Ovary (tissue), 9 donors: Measurements from ENCODE around the gene ASMTL. TPM values are rescaled to one million over a fixed set of nuclear protein-coding genes. Genes with fewer than 3 reads are reported as not detected.
A peak's percentile ranks its signal among the peaks of the same experiment; 100 is the strongest.

Source experiments
- DNase-seq, 5 donors: peaks; one replicate each; pipeline ENCODE4 v3.0.0-alpha.2; 2019 to 2020
- H3K27ac ChIP-seq, 2 donors: fragments of 200-600 bp; one replicate each; pipeline versions ENCODE4 v1.5.1 to v1.8.0; 2019 to 2022
- H3K27me3 ChIP-seq: fragments of 200-600 bp; one replicate; pipeline ENCODE4 v1.8.0; 2022
- H3K36me3 ChIP-seq: fragments of 200-600 bp; sonication (generic); one replicate; pipeline ENCODE4 v1.5.1; 2019
- H3K4me1 ChIP-seq: one replicate; pipeline ENCODE4 v1.8.1; 2013; ENCODE audit warnings: mild to moderate bottlenecking, moderate library complexity; ENCODE audit not compliant: insufficient read depth
- H3K4me3 ChIP-seq: fragments of 200-600 bp; sonication (generic); one replicate; pipeline ENCODE4 v1.5.1; 2017
- H3K9me3 ChIP-seq, 2 donors: fragments of 200-600 bp in 1 of 2; sonication (generic) in 1 of 2; one replicate each; pipeline versions ENCODE4 v1.5.1 to v1.8.1; 2013 to 2019; ENCODE audit warnings: mild to moderate bottlenecking in 1 of 2, moderate library complexity in 1 of 2
- EP300 ChIP-seq: sonication (generic); formaldehyde crosslinking; IDR thresholded peaks from one replicate; pipeline ENCODE4 v1.6.1; 2017; ENCODE audit warnings: antibody characterized with exemption
- POLR2A ChIP-seq: fragments of 450-650 bp; IDR thresholded peaks from one replicate; pipeline ENCODE4 v1.6.1; 2017; ENCODE audit warnings: antibody characterized with exemption, mild to moderate bottlenecking, moderate library complexity
- WGBS, 3 donors: extraction: QIAGEN DNeasy Blood & Tissue Kit in 1 of 3; methylation state at CpG; one replicate each; pipeline versions ENCODE4 v1.1.5 to v1.1.7; 2013 to 2017; 5-methylcytosine and 5-hydroxymethylcytosine counted together
- intact Hi-C, 4 donors: fragments of 100-400 bp; cut with DNase I; formaldehyde crosslinking; loops; one replicate each; pipeline versions ENCODE4 v1.11.0 to v1.15.1; 2022 to 2023
- polyA plus RNA-seq, 2 donors: library from polyadenylated mRNA; stranded (reverse); fragments of 200-250 nt in 1 of 2; fragments of 350-450 nt in 1 of 2; fragmentation: Illumina TruSeq in 1 of 2; extraction: RNeasy Lipid Tissue Mini Kit (QIAGEN cat#74804) in 1 of 2; gene quantifications; one replicate each; pipeline ENCODE4 v1.2.3, GENCODE V29; 2013 to 2014
- total RNA-seq, 7 donors: library from RNA; depleted of rRNA in 2 of 7; stranded (reverse); fragments of >200 nt in 2 of 7; fragmentation: NEBNext Ultra II Directional in 3 of 7; extraction: Animal tissue kit (Norgen Biotek cat#: 25700) in 3 of 7; gene quantifications; one replicate each; pipeline versions ENCODE4 v1.1.0 to v1.2.4, GENCODE V29; 2016 to 2023
- TF ChIP-seq, protein P1 (sequence below), 3 donors: fragments of 450-650 bp in 2 of 3; fragments of 200-600 bp in 1 of 3; IDR thresholded peaks; one replicate each; pipeline versions ENCODE4 v1.5.1 to v1.8.0; 2016 to 2022; ENCODE audit warnings: antibody characterized with exemption in 3 of 3, mild to moderate bottlenecking in 1 of 3
- donor health status: DM: no; HTN: no; CAD: no; lungs with moderate emphysema.
- donor health status: DM: no; HTN: no; CAD: no.
- donor health status: Bipolar disorder and iron deficiency.
- donor health status: DM: yes; HTN: yes; CAD: no.
- donor health status: DM: no; HTN: no; CAD: no.
- donor health status: DM: yes; HTN: yes; CAD: no.

Gene ASMTL
- total and polyA plus RNA-seq, 9 donors: 21.3 to 48.9 (median 40.7) TPM

DNA sequence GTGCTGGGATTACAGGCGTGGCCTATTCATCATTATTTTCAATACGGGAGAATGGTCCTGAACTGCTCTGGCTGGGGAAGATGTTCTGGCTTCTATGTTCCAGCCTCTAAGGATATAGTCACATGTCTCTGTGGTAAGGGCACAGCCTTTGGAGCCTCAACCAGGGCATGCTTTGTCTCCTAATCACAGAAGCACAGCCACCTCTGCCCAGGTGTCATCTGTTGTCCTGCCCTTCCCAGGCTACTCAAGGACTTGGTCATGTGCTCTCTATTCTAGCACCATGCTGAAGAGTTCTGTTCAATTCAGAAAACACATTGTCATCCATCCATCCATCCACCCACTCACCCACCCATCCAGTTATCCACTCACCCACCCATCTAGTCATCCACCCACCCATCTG lies 29.5 kb downstream of the ASMTL start:
- DNase-seq: peak in 1 of 5 donors; percentile 7
- WGBS, 3 donors: 50 to 78% (median 50%) methylated on average over 2 of the region's 2 CpGs
- intact Hi-C loops: no loop called here
- Histone ChIP-seq H3K4me3 (no peak overlapping the region), H3K4me1 (no peaks in the 10 kb centered on the region), H3K27me3 (no peaks in the 10 kb centered on the region), H3K9me3 (peaks cover 0 to 4% of the 10 kb centered on the region in 2 donors), H3K27ac (no peak overlapping the region), H3K36me3 (no peaks in the 10 kb centered on the region)
- TF ChIP-seq, protein P1, sequence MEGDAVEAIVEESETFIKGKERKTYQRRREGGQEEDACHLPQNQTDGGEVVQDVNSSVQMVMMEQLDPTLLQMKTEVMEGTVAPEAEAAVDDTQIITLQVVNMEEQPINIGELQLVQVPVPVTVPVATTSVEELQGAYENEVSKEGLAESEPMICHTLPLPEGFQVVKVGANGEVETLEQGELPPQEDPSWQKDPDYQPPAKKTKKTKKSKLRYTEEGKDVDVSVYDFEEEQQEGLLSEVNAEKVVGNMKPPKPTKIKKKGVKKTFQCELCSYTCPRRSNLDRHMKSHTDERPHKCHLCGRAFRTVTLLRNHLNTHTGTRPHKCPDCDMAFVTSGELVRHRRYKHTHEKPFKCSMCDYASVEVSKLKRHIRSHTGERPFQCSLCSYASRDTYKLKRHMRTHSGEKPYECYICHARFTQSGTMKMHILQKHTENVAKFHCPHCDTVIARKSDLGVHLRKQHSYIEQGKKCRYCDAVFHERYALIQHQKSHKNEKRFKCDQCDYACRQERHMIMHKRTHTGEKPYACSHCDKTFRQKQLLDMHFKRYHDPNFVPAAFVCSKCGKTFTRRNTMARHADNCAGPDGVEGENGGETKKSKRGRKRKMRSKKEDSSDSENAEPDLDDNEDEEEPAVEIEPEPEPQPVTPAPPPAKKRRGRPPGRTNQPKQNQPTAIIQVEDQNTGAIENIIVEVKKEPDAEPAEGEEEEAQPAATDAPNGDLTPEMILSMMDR (IDR thresholded peaks at IDR 0.05): no peak
- TF ChIP-seq EP300 (no peak), POLR2A (no peak)

DNA sequence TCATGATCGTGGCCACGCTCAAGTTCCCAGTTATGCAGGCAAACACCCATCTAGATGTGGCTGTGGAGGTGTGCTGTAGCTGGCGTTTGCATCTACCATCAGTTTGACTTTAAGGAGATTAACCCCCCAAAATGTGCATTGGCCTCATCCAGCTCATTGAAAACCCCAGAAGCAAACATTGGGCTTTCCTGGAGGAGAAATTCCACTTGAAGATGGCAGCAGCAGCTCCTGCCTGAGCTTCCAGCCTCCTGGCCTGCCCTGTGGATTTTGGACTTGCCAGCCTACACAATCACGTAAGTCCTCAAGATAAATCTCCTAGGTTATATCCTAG lies 30.6 kb downstream of the ASMTL start:
- 96 to 99% (median 98%) methylated on average over 4 of the region's 4 CpGs for WGBS, 3 donors
- H3K4me3 ChIP-seq: no peak overlapping the region
- H3K4me1 ChIP-seq: no peaks in the 10 kb centered on the region
- H3K27ac ChIP-seq: no peak overlapping the region
- H3K27me3 ChIP-seq: no peaks in the 10 kb centered on the region
- peak in 1 of 5 donors; percentile 13 for DNase-seq
- peaks cover 0 to 4% of the 10 kb centered on the region in 2 donors for H3K9me3 ChIP-seq
- no peaks in the 10 kb centered on the region for H3K36me3 ChIP-seq
- TF ChIP-seq EP300: no peak
- TF ChIP-seq POLR2A: no peak
- TF ChIP-seq, protein P1 (IDR thresholded peaks at IDR 0.05): no peak
- intact Hi-C loops: no loop called here

DNA sequence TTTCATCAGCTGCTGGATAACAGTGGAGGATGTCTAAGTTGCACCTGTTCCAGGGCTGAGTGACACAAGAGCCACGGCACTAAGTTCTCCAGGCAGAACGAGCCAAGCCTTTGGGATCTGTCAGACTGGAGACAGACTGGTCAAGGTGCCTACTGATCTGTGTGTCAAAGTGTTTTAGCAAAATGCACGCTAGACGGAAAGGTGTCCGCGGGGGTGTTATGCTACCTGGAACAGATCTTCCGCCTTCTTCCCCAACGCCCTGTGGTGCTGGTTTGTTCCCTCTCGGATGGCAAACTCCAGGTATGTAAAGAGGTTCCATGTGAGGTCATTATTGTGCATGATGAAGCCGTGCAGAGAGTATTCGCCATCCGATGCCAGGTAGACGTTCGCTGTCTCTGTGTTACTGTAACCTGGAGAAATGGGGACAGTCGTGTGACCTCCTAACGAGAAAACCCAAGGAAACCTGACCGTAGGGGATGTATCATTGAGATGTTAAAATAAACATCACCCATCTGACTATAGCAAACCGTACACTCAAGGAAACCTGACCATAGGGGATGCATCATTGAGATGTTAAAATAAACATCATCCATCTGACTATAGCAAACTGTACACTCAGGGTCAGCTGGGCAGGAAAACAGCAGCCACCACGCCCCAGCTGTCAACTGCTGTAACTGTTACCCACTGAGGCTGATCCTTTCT lies 31.1 kb downstream of the ASMTL start:
- Histone ChIP-seq H3K9me3 (peaks cover 0 to 4% of the 10 kb centered on the region in 2 donors), H3K4me3 (no peak overlapping the region), H3K27me3 (no peaks in the 10 kb centered on the region), H3K4me1 (no peaks in the 10 kb centered on the region), H3K27ac (no peak overlapping the region), H3K36me3 (no peaks in the 10 kb centered on the region)
- intact Hi-C loops: no loop called here
- peak in 1 of 5 donors; percentile 26 for DNase-seq
- WGBS, 3 donors: 94 to 97% (median 96%) methylated on average over 19 of the region's 19 CpGs
- TF ChIP-seq, protein P1 (IDR thresholded peaks at IDR 0.05): no peak
- TF ChIP-seq EP300: no peak
- TF ChIP-seq POLR2A: no peak

DNA sequence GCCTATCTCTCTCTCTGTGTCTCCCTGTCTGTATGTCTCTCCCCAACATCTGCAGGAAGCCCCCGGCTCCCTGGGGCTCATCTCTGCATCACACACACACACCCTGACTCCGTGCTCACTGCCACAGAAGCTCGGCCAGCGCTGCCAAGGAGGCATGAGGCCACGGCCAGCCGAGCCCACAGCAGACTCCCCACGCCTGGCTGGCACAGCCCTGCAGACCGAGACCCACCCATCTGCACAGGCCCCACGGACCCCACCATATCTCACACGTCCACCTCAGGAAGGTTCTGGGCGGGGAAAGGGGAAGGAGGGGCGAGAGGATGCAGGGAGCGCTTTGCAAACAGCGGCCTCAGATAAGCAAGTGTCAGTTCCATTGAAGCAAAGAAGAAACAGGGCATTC lies 32.3 kb downstream of the ASMTL start:
- DNase-seq: peak in 1 of 5 donors; percentile 22
- Histone ChIP-seq H3K36me3 (no peaks in the 10 kb centered on the region), H3K4me1 (no peaks in the 10 kb centered on the region), H3K4me3 (no peak overlapping the region), H3K27me3 (no peaks in the 10 kb centered on the region), H3K9me3 (peaks cover 0 to 4% of the 10 kb centered on the region in 2 donors), H3K27ac (no peak overlapping the region)
- 53 to 75% (median 65%) methylated on average over 14 of the region's 14 CpGs for WGBS, 3 donors
- intact Hi-C loops: no loop called here
- TF ChIP-seq EP300: no peak
- TF ChIP-seq POLR2A: no peak
- TF ChIP-seq, protein P1 (IDR thresholded peaks at IDR 0.05): no peak
